LNCaP clone FGC (cell line): ENCODE measurements around the gene RFXAP.

Experiments
- DNase-seq: peaks from one replicate; pipeline ENCODE4 v3.0.0-alpha.2; 2011; ENCODE audit warnings: low read depth
- H3K4me3 ChIP-seq: 2 replicates; pipeline ENCODE4 v1.5.1; 2011; ENCODE audit warnings: mild to moderate bottlenecking, low read depth, low read length, control low read depth
- TF ChIP-seq, protein P1 (sequence below): IDR thresholded peaks from 2 replicates; pipeline ENCODE4 v1.5.1; 2012; ENCODE audit warnings: mild to moderate bottlenecking; ENCODE audit not compliant: control insufficient read depth, insufficient read depth; ENCODE audit errors: extremely low read depth

The RFXAP gene

DNA sequence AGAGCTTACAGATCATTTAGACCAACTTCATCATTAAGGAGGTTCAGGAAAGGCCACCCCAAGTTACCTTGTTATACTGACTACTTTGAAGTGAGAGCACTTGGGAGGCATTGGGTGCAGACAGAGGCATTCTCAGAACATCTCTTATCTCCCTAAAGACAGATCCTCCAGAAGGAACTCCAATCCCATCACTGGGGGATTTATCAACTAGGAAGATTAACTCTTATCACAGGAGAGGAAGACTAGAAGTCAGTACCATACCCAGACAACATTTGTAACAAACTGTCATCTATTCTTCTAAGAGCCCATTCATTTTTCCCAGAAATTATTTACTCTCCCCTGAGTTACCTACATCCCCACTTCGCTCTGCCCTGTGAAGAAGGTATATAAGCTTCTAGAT is 5.8 kb upstream of the RFXAP start:
- no peak overlapping the region for H3K4me3 ChIP-seq
- DNase-seq, result no peak
- TF ChIP-seq, protein P1, sequence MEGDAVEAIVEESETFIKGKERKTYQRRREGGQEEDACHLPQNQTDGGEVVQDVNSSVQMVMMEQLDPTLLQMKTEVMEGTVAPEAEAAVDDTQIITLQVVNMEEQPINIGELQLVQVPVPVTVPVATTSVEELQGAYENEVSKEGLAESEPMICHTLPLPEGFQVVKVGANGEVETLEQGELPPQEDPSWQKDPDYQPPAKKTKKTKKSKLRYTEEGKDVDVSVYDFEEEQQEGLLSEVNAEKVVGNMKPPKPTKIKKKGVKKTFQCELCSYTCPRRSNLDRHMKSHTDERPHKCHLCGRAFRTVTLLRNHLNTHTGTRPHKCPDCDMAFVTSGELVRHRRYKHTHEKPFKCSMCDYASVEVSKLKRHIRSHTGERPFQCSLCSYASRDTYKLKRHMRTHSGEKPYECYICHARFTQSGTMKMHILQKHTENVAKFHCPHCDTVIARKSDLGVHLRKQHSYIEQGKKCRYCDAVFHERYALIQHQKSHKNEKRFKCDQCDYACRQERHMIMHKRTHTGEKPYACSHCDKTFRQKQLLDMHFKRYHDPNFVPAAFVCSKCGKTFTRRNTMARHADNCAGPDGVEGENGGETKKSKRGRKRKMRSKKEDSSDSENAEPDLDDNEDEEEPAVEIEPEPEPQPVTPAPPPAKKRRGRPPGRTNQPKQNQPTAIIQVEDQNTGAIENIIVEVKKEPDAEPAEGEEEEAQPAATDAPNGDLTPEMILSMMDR, result no peak

DNA sequence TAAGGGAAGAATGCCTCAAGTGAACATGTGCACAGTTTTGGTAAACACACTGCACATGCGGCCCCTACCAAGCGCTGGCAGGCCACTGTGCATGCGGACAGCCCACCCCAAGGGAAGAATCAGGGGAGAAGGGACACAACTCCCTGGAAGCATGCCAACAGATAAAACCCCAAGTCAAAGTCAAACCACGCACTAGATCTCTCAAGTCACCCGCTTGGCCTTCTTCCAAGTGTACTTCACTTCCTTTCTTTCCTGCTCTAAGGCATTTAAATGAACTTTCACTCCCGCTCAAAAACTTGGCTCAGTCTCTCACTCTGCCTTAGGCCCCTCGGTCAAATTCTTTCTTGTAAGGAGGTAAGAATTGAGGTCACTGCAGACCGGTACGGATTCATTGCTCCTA is 4.6 kb upstream of the RFXAP start:
- TF ChIP-seq, protein P1, result no peak
- DNase-seq, result no peak
- H3K4me3 ChIP-seq, result no peak overlapping the region

GRCh38 chr13:36815062-36815461 is 4.0 kb upstream of the RFXAP start:
- TF ChIP-seq, protein P1, result peak; percentile 33
- DNase-seq, result no peak
- no peak overlapping the region for H3K4me3 ChIP-seq

DNA sequence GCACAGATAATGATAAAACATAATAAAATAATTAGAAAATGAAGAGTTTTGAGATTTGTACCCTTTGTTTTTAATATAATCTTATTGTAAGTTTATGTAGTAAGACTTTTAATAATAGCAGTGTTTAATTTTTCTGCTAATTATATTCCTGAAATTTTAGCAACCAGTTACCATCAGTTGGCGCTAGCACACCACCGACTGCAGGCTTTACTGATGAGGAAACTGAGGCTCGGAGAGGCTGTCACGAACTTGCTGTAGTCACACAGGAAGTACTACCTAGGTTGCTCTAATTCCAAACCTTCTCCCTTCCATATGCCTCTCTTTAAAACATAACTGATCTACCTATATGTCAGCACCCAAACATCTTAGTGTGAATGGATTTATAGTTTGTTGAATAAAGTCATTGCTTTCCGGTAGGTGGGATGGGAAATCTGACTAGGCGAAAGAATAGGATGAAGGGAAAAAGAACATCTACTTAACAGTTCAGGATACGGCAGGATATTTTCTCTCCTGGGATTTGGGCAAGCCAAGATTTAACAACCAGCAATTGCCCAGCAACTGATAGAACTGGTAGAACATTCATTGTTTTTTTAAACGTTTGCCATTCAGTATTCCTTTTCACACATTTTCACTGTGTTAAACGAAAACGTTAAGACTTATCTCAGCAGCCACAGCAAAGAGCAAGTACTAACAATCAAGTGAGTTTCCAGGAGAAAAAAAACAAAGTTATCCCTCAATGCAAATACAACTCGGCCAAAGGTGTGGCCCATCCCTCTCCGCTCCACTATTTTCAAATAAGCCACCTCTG is 822 bp upstream of the RFXAP start:
- TF ChIP-seq, protein P1, result no peak
- H3K4me3 ChIP-seq, result peak overlapping the region; percentile 70
- DNase-seq, result no peak

DNA sequence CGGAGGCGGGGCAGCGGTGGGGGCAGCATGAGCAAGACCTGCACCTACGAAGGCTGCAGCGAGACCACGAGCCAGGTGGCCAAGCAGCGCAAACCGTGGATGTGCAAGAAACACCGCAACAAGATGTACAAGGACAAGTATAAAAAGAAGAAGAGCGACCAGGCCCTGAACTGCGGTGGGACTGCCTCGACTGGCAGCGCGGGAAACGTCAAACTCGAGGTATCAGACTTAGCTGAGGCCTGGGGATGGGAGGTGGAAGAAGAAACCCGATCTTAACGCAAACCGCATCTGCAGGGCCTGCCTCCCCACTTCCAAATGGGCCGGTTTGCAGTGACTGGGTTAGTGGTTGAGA is 693 bp downstream of the RFXAP start:
- peak overlapping the region; percentile 70 for H3K4me3 ChIP-seq
- TF ChIP-seq, protein P1, result no peak
- no peak for DNase-seq

DNA sequence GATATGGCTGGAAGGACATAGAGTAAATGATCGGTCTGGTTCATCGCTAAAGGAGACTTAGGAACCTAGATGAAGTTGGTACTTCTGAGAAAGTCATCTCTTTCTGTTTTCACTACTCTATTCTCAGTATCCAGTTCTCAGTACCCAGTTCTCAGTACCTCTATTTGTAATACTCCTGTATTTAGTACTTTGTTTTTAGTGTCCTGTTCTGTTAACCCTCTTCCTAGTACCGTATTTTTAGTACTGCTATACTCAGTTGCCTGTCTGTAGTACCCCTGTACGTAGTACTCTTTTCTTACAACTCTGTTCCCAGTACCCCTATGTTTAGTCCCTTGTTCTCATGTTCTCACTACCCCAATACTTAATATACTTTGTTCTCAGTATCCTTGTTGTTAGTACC is 1.2 kb downstream of the RFXAP start:
- TF ChIP-seq, protein P1, result no peak
- peak overlapping the region; percentile 70 for H3K4me3 ChIP-seq
- DNase-seq, result no peak

GRCh38 chr13:36822785-36823184 is 3.8 kb downstream of the RFXAP start:
- TF ChIP-seq, protein P1, result no peak
- no peak overlapping the region for H3K4me3 ChIP-seq
- DNase-seq, result no peak
